GM21526 (cell line): ENCODE measurements around the gene DNAJC11.

ENCODE experiments used
- ATAC-seq: cut with Tn5 transposase; IDR thresholded peaks from one replicate; pipeline ENCODE4 v1.9.1; 2021; ENCODE audit warnings: moderate library complexity; ENCODE audit not compliant: unreplicated experiment, low FRiP score

DNAJC11 gene

GRCh38 chr1:6587261-6588005 lies 114.2 kb downstream of the DNAJC11 start:
- no peak for ATAC-seq

DNA sequence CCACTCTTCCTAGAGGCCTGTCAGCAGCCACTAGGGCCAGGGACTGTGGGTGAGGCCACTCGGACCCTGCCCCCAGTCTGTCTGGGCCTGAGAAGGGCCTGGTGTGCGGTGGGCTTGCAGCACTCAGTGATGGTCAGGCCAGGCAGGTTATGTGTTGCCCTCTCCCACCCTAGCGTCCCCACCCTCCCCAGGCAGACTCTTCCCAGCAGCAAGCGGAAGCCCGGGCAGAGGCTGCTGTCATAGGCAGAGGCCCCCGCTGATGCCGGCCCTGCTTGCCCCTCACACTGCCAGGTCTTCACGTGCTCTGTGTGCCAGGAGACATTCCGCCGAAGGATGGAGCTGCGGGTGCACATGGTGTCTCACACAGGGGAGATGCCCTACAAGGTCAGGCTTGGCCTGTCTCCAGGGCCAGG lies 115.2 kb downstream of the DNAJC11 start:
- ATAC-seq: no peak

- no peak for ATAC-seq
Observed at GRCh38 chr1:6585841-6586240, 115.8 kb downstream of the DNAJC11 start.

DNA sequence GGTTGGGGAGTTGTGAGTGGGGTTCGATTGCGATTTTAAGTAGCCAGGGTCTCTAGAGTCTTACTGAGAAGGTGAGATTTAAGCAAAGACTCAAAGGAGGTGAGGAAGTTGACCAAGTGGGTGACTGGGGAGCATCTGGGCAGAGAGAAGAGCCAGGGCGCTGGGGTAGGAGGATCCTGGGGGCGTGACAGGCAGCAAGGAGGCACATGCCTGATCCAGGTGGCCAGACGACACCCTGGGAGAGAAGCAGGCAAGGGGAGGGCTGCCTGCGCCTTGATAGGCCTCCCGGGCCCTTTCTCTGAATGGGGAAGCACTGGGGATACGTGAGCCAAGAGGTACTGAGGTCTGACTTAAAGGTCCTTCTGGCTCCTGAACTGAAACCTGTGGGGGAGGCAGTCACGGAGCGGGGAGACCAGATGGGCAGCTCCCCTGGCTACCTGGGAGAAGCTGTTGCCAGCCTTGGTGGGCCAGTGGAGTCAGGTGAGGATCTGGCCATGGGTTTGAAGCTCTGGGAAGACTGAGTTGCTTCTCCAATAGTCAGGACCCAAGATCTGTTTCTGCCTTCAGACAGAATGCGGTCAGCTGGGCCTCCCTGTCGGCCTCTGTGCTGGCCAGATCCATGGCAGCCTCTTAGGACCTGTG lies 116.4 kb downstream of the DNAJC11 start:
- no peak for ATAC-seq
